GM18499 (cell line): ENCODE data around the gene TRABD2A.
"Not testable (repeated sequence)": the region's sequence is repeated elsewhere in the genome, so short reads cannot be mapped to it uniquely, and the experiment has no call there.

Experiments
- ATAC-seq: cut with Tn5 transposase; IDR thresholded peaks from one replicate; pipeline ENCODE4 v1.9.1; 2021; ENCODE audit warnings: moderate number of reproducible peaks; ENCODE audit not compliant: insufficient read depth, unreplicated experiment

The TRABD2A gene

GRCh38 chr2:84788498-84788897 is 92.4 kb downstream of the TRABD2A start:
- no peak for ATAC-seq

GRCh38 chr2:84788027-84788426 is 92.9 kb downstream of the TRABD2A start:
- ATAC-seq, result no peak

- ATAC-seq, result no peak
Observed at GRCh38 chr2:84786601-84787000, 94.3 kb downstream of the TRABD2A start.

- ATAC-seq, result no peak
Observed at GRCh38 chr2:84785950-84786349, 94.9 kb downstream of the TRABD2A start.

GRCh38 chr2:84782717-84783442 is 98.0 kb downstream of the TRABD2A start:
- ATAC-seq, result no peak

GRCh38 chr2:84781942-84782716 is 98.8 kb downstream of the TRABD2A start:
- peak; percentile 67 for ATAC-seq

GRCh38 chr2:84779781-84780180 is 101.1 kb downstream of the TRABD2A start:
- no peak for ATAC-seq

- no peak for ATAC-seq
Observed at GRCh38 chr2:84778911-84779690, 101.8 kb downstream of the TRABD2A start.

GRCh38 chr2:84776011-84776410 is 104.9 kb downstream of the TRABD2A start:
- no peak for ATAC-seq

GRCh38 chr2:84773562-84773961 is 107.3 kb downstream of the TRABD2A start:
- not testable (repeated sequence) for ATAC-seq
